Lower lobe of right lung (tissue), 2 donors: ENCODE data around the gene GATA5. TPM values are rescaled to one million over a fixed set of nuclear protein-coding genes. Genes with fewer than 3 reads are reported as not detected.

Source experiments
- ATAC-seq, 2 donors: fragments of 200-7000 bp; cut with Tn5 transposase; one replicate each; pipeline ENCODE4 v1.9.1; 2020 to 2022; ENCODE audit warnings: mild to moderate bottlenecking in 2 of 2, moderate library complexity in 2 of 2
- DNase-seq: peaks from one replicate; pipeline ENCODE4 v3.0.0-alpha.2; 2020
- H3K27ac ChIP-seq: fragments of 200-600 bp; one replicate; pipeline ENCODE4 v1.8.0; 2022
- H3K27me3 ChIP-seq: fragments of 200-600 bp; one replicate; pipeline ENCODE4 v1.8.0; 2022; ENCODE audit warnings: low read depth
- H3K36me3 ChIP-seq: fragments of 200-600 bp; one replicate; pipeline ENCODE4 v1.8.0; 2022; ENCODE audit warnings: mild to moderate bottlenecking
- H3K4me1 ChIP-seq: fragments of 200-600 bp; one replicate; pipeline ENCODE4 v1.8.0; 2022
- H3K4me3 ChIP-seq: fragments of 200-600 bp; one replicate; pipeline ENCODE4 v1.8.0; 2022; ENCODE audit warnings: mild to moderate bottlenecking
- H3K9me3 ChIP-seq: fragments of 200-600 bp; one replicate; pipeline ENCODE4 v1.8.0; 2022
- CTCF ChIP-seq: fragments of 200-600 bp; IDR thresholded peaks from one replicate; pipeline ENCODE4 v1.8.0; 2022; ENCODE audit warnings: antibody characterized with exemption, mild to moderate bottlenecking
- intact Hi-C: fragments of 100-400 bp; cut with DNase I; formaldehyde crosslinking; loops from one replicate; pipeline ENCODE4 v1.11.0; 2022
- total RNA-seq: library from RNA; stranded (reverse); fragmentation: NEBNext Ultra II Directional; extraction: Animal tissue kit (Norgen Biotek cat#: 25700); gene quantifications from one replicate; pipeline ENCODE4 v1.2.1, GENCODE V29; 2021
- donor health status: DM: no; HTN: yes; CAD: no; lungs with severe emphysema.

The GATA5 gene
- total RNA-seq, 1 donor from 2014 or later, result 1.8 TPM

GRCh38 chr20:62515826-62516225, 40.0 kb upstream of the GATA5 start:
- Histone ChIP-seq H3K4me3 (no peak overlapping the region), H3K4me1 (no peaks in the 10 kb centered on the region), H3K36me3 (no peaks in the 10 kb centered on the region), H3K27me3 (peaks cover 72% of the 10 kb centered on the region), H3K27ac (no peak overlapping the region), H3K9me3 (no peaks in the 10 kb centered on the region)
- no peak for TF ChIP-seq CTCF
- DNase-seq, result no peak
- intact Hi-C loops, result no loop called here
- ATAC-seq, result no peak

- no peak for ATAC-seq
- peaks cover 72% of the 10 kb centered on the region for H3K27me3 ChIP-seq
- no peaks in the 10 kb centered on the region for H3K36me3 ChIP-seq
- no peaks in the 10 kb centered on the region for H3K9me3 ChIP-seq
- H3K4me3 ChIP-seq, result no peak overlapping the region
- no peak for TF ChIP-seq CTCF
- no peak overlapping the region for H3K27ac ChIP-seq
- no peak for DNase-seq
- intact Hi-C loops, result no loop called here
- no peaks in the 10 kb centered on the region for H3K4me1 ChIP-seq
Measured at GRCh38 chr20:62515280-62515679, 39.5 kb upstream of the GATA5 start.

GRCh38 chr20:62513991-62514390, 38.2 kb upstream of the GATA5 start:
- no peak for DNase-seq
- Histone ChIP-seq H3K27ac (no peak overlapping the region), H3K4me3 (no peak overlapping the region), H3K9me3 (no peaks in the 10 kb centered on the region), H3K4me1 (no peaks in the 10 kb centered on the region), H3K36me3 (no peaks in the 10 kb centered on the region), H3K27me3 (peaks cover 71% of the 10 kb centered on the region)
- intact Hi-C loops, result no loop called here
- ATAC-seq, result no peak
- no peak for TF ChIP-seq CTCF

- DNase-seq, result no peak
- Histone ChIP-seq H3K27me3 (peaks cover 56% of the 10 kb centered on the region), H3K4me1 (no peaks in the 10 kb centered on the region), H3K27ac (no peak overlapping the region), H3K9me3 (no peaks in the 10 kb centered on the region), H3K4me3 (no peak overlapping the region), H3K36me3 (no peaks in the 10 kb centered on the region)
- ATAC-seq, result no peak
- TF ChIP-seq CTCF, result no peak
- intact Hi-C loops, result no loop called here
Measured at GRCh38 chr20:62511915-62512610, 36.3 kb upstream of the GATA5 start.

- Histone ChIP-seq H3K9me3 (no peaks in the 10 kb centered on the region), H3K4me1 (no peaks in the 10 kb centered on the region), H3K27me3 (peaks cover 50% of the 10 kb centered on the region), H3K27ac (no peak overlapping the region), H3K36me3 (no peaks in the 10 kb centered on the region), H3K4me3 (no peak overlapping the region)
- ATAC-seq (no peak), DNase-seq (no peak)
- intact Hi-C loops, result no loop called here
- TF ChIP-seq CTCF, result no peak
Measured at GRCh38 chr20:62511300-62511914, 35.6 kb upstream of the GATA5 start.
